GM18498 (cell line): ENCODE data around the gene NAT9.

Experiments used
- ATAC-seq: cut with Tn5 transposase; IDR thresholded peaks from one replicate; pipeline ENCODE4 v1.9.1; 2021; ENCODE audit warnings: mild to moderate bottlenecking, moderate library complexity; ENCODE audit not compliant: unreplicated experiment

NAT9 gene

DNA sequence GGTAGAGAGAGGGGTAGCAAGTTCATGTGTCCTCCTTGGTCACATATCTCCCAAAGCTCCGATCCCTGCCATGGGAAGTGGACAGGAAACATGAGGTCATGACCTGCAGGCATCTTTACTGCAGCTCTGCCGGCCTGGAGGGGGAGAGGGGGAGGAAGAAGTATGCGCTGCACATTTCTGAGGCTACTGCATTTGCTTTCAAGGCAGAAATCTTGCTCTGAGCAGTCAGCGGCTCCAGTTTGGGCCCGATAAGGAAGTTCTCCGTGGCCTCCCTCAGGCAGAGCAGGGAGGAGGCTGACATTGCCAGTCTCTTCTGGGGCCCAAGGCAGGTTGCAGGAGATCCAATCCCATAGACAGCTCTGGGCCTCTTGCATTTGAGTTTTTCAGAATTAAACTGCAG is 29.2 kb downstream of the NAT9 start:
- ATAC-seq, result no peak

DNA sequence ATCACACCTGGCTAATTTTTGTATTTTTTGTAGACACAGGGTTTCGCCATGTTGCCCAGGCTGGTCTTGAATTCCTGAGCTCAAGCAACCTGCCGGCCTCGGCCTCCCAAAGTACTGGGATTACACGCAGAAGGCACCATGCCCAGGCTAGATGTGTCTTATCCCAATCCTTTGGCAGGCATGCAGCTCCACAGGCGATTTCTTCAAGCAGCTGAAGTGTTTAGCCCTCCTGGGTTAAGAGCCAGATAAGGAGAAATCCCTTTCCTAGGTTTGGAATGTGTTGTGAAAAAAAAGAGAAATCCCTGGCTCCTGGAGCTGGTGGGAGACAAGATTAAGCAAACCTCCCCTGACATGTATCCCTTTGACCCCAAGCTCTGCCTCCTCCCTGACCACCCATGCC is 29.8 kb downstream of the NAT9 start:
- no peak for ATAC-seq

DNA sequence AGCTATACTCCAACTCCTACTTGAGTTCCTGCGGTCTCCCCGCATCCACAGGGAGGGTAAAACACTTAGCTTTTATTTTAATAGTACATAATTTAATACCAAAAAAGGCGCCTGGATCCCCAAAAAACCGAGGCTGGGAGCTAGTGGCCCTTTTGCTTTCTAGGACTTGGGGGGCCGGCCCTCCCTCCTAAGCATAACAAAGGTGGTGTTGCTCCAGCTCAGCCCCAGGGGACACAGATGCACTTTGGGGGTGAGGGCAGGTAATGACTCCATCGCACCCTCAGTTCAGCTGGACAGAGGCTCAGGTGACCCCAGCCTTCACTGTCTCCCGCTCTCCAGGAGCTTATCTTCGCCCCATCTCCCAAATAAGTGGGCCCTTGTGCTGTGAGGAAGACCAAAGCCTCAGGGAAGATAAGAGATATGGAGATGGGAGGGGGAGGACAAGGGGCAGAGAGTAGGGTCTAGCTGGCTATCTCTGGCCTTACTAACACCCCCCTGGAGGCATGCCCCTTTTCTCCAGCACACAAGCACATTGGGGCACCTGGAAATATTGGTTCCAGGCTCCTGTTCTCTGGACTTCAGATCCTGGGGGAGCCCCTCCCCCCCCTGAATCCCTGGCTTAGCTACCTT is 30.5 kb downstream of the NAT9 start:
- no peak for ATAC-seq

- ATAC-seq, result no peak
These were observed 31.2 kb downstream of the NAT9 start for GRCh38 chr17:74744714-74745547.

DNA sequence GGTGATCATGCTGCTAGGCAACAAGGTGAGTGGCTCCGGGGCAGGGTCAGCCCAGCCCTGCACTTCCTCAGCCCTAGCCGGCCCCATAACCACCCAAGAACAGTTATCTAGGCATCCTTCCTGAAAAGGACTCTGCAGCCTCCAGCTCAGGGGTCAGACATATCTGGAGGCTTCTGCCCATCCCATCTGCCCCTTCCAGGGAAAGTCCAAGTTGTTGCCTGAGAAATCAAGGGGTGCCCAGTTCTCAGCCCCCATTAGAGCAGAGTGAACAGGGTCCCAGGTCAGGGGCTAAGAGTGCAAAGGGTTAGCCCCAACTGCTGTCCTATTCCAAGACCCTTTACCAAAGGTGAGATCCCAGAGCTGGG is 31.8 kb downstream of the NAT9 start:
- ATAC-seq, result no peak

DNA sequence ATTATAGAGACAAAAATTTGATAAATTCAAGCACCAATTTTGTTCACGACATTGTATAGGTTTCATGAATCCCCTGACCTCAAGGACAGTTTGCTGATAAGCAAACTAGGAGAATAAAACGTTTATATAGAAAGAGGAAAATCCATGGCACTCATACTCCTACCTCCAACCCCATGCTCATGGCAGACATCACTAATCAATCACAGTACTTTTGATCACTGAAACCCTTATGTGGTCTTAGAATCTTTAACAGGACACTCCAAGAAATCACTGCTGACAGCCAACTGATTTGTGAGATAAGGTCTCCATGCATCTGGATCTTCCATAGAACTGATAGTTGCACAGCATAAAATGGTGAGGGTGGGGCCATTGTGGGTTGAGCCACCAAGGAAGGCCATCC is 32.4 kb downstream of the NAT9 start:
- no peak for ATAC-seq

- no peak for ATAC-seq
These were observed 33.1 kb downstream of the NAT9 start for GRCh38 chr17:74742978-74743545.

DNA sequence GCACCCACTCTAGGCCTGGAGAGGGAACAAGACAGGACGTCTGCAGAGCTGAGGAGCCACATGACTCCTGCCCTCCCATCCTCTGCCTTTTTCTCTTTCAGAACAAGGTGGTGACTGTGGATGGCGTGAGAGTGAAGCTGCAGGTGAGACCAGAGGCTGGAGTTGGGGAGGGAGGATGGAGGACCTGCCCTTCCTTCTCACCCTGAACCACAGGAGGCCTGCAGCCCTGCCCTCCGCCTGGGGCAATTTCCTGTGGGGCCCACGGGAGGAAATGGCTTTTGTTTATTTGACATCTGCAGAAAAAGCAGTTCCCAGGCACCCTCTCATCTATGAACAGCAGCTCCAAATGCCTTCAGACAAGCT is 34.0 kb downstream of the NAT9 start:
- ATAC-seq, result peak; percentile 43

GRCh38 chr17:74740641-74741387 is 35.3 kb downstream of the NAT9 start:
- ATAC-seq, result no peak

- ATAC-seq, result no peak
These were observed 36.0 kb downstream of the NAT9 start for GRCh38 chr17:74740173-74740572.

GRCh38 chr17:74739227-74739831 is 36.8 kb downstream of the NAT9 start:
- ATAC-seq, result no peak

DNA sequence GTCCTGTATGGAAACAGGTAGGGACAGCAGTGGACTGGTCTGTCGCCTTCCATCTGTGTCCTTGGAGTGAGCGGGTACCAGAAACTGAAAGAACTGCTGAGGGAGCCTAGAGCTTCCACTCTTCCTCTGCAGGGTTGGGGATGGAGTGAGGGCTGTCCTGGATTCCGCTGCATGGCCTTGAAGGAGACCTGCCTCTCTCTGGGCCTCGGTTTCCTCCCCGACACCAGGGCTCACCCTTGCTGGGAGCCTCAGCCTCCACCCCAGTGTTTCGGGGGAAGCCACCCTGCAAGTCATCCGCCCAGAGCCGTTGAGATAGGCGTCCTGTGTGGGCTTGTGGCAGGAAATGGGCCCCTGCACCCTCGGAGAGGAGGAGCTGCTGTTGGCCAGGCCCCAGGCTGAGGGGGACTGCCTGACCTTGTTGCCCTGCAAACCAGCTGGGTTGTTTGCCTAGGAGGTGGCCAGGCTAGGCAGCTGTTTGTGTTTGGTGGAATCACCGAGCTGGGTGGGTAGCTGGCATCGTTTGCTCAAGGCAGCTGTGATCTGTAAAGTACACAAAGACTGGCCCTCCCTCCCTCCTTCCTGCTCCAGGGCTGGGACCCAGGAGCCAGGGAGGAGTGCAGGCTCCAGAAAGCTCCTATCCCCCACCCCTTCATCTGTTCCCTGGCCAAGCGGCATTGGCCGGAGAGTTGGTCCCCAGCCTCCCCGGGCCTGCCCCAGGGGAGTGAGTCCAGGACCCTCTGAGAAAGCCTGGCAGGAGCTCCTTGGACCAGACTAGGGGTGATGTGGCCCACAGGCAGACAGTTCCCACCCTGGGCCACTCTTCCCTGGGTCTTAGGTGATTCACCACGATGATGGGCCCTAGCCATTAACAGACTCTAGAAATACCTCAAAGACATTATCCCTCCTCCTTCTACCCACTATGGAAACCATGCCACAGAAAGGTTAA is 37.8 kb downstream of the NAT9 start:
- ATAC-seq, result peak; percentile 50

- no peak for ATAC-seq
These were observed 38.7 kb downstream of the NAT9 start for GRCh38 chr17:74737299-74738050.

GRCh38 chr17:74736513-74737298 is 39.4 kb downstream of the NAT9 start, which contains the start of gene RAB37:
Gene RAB37, plus strand, starts transcription at chr17:74737256. Its CDS starts 17 bp downstream, at chr17:74737273.
- peak; percentile 36 for ATAC-seq

DNA sequence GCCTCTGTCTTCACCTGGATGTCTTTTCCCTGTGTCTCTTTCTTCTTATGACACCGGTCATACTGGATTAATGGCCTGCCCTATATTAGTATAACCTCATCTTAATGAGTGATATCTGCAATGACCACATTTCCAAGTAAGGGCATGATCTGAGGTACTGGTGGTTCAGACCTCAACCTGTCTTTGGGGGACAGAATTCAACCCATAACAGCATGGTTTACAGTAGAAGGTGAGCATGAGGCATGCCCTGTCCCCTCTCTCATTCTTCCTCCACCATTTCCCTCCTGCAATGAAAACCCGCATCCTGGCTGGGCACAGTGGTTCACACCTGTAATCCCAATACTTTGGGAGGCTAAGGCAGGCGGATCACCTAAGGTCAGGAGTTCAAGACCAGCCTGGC is 41.9 kb downstream of the NAT9 start:
- ATAC-seq, result no peak

DNA sequence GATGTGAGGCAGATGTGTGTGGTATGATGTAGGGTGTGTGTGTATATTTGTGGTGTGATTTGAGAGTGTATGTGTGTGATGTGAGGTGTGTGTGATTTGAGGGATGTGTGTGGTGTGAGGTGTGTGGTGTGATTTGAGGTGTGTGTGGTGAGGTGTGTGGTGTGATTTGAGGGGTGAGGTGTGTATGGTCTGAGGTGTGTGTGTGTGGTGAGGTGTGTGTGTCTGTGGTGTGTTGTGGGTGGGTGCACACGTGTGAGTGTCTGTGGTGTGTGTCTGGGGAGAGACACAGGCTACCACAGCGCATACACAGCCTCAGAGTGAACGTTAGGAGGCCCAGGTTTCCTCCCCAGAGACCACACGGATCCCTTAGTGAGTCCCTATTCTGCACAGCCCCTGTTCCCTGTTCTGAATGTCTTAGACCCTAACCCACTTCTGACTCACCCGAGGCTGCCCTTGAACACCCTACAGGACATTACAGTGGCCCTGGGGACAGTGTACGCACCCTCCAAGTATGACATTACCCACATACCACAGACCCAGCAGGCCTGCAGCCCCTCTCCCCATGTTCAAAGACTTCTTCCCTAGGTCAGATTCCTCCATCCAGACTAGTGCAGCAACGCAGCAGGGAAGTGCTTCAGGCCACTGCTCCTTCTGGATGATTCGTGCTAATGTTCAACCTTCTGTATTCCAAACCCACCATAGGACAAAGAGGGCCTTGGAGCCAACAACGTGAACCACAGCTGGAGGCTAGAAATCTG is 42.6 kb downstream of the NAT9 start:
- no peak for ATAC-seq

DNA sequence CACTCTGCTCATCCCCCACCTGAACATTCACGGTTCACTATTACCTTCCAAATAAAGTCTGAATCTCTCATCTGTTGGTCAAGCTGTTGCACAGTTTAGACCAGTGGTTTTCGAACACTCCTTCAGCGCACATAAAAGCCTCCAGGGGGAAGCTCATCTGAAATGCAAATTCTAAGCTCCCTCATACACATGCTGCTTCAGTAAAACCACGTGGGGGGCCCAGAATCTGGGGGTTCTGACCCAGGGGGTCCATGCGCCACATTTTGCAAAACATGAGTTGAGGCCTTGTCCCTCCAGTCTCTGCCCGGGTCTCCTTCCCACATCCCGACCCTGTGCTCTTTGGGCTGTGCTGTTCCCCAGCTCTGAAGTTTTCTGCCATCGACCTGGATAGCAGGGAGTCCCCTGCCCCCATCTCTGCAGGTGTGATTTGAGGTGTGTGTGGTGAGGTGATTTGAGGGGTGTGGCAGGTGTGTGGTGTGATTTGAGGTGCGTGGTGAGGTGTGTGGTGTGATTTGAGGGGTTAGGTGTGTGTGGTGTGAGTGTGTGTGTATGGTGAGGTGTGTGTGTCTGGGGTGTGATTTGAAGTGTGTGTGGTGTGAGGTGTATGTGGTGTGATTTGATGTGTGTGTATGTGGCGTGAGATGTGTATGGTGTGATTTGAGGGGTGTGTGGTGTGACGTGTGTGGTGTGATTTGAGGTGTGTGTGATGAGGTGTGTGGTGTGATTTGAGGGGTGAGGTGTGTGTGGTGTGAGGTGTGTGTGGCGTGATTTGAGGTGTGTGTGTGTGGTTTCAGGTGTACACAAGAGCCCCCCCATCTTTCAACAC is 43.9 kb downstream of the NAT9 start:
- ATAC-seq, result no peak
